ES-I3 (cell line): ENCODE results near the gene DTD1.

Experiments used
- H3K36me3 ChIP-seq: 2 replicates; pipeline ENCODE4 v1.6.1; 2013; ENCODE audit warnings: mild to moderate bottlenecking, low read length, control low read depth, moderate library complexity; ENCODE audit not compliant: insufficient read depth
- H3K4me1 ChIP-seq: 2 replicates; pipeline ENCODE4 v1.6.1; 2013; ENCODE audit warnings: mild to moderate bottlenecking, control low read depth, low read length; ENCODE audit not compliant: insufficient read depth
- H3K9ac ChIP-seq: 2 replicates; pipeline ENCODE4 v1.6.1; 2013; ENCODE audit warnings: low read depth, mild to moderate bottlenecking, low read length, moderate library complexity
- H3K9me3 ChIP-seq: 2 replicates; pipeline ENCODE4 v1.6.1; 2013; ENCODE audit warnings: mild to moderate bottlenecking, low read length, moderate library complexity; ENCODE audit not compliant: control insufficient read depth, insufficient read depth

The DTD1 gene

DNA sequence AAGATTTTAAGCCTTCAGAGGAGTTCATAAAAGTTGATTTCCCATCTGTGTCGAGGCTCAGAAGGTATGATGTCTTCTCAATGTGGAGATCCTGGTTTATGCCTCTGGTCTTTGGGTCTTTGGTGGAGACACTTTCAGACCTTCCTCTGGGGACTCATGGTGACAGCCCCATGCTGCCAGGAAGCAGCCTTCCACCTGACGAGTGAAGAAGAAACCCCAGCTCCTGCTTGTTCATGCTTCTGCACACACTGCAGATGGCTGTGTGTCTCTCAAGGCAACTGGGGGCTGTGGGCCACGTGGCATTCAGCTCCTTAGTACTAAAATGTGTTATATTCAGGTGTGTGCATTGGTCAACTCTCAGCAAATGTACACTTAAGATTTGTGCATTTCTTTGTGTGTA is 220.9 kb downstream of the DTD1 start:
- Histone ChIP-seq H3K9ac (no peak overlapping the region), H3K36me3 (no peaks in the 10 kb centered on the region), H3K9me3 (no peaks in the 10 kb centered on the region), H3K4me1 (no peaks in the 10 kb centered on the region)

DNA sequence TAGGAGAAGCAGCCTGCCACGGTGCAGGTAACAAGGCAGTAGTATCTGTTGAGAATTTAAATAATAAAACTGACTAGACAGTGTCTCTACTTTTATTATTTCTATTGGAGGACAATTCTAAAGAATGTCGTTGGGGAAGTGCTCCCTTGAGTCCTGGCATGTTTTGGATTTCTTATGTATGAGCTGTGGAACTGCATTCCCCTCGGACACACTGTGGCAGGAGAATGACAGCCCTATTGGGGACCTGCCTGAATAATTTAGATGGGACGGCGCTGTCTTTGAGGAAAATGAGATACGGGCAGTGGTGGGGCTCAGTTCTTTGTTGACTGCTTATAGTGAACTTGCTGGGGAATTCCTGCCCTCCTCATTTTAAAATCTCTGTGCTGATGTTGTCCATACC is 223.3 kb downstream of the DTD1 start:
- H3K4me1 ChIP-seq: no peaks in the 10 kb centered on the region
- no peak overlapping the region for H3K9ac ChIP-seq

DNA sequence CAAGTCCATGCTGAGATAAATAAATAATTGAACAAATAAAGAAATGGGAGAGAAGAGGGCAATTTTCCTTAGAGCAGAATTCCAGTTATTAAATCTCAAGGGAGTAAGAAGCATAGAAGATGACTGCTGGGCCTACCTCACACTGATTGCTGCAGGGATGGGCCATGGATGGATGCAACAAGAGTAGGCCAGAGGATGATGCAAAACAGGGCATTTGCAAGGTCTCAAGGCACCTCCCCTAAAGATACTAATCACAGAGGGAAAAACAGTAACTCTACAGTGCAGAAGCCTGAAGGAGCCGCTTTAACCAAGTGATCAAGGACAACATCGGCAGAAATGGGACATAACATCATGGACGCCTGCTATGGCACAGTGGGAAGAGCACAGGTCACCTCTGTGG is 224.1 kb downstream of the DTD1 start:
- H3K36me3 ChIP-seq: no peaks in the 10 kb centered on the region
- H3K9me3 ChIP-seq: no peaks in the 10 kb centered on the region
- H3K4me1 ChIP-seq: no peaks in the 10 kb centered on the region
- H3K9ac ChIP-seq: no peak overlapping the region

More for the DNA sequence above, 223.3 kb downstream of the DTD1 start:
- Histone ChIP-seq H3K9me3 (no peaks in the 10 kb centered on the region), H3K36me3 (no peaks in the 10 kb centered on the region)

DNA sequence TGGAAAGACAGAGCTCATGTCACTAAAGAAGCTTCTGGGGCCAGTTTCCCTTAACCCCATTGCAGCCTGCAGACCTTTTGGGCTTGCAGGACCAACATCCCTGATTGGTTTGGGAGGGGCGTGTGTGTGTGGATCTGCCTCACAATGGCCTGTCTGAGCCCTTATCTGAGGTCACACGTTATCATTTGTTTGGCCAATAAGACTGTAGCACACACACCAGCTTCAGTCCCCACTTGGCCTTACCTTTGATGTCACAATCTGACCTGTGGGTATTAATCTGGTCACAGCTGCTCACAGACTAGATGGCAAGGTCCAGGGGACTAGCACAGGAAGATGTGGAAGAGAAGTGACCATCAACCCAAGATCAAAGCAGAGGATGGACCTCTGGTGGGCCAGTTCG is 225.6 kb downstream of the DTD1 start, which contains the start of gene SCP2D1:
Gene SCP2D1 (plus strand): TSS at position 301 of the 400 bp plus-strand sequence. CDS start 33 bp downstream, at position 334.
- Histone ChIP-seq H3K9ac (no peak within 1 kb of the TSS), H3K4me1 (no peaks in the 10 kb centered on the region), H3K9me3 (no peaks in the 10 kb centered on the region), H3K36me3 (no peaks in the 10 kb centered on the region)

DNA sequence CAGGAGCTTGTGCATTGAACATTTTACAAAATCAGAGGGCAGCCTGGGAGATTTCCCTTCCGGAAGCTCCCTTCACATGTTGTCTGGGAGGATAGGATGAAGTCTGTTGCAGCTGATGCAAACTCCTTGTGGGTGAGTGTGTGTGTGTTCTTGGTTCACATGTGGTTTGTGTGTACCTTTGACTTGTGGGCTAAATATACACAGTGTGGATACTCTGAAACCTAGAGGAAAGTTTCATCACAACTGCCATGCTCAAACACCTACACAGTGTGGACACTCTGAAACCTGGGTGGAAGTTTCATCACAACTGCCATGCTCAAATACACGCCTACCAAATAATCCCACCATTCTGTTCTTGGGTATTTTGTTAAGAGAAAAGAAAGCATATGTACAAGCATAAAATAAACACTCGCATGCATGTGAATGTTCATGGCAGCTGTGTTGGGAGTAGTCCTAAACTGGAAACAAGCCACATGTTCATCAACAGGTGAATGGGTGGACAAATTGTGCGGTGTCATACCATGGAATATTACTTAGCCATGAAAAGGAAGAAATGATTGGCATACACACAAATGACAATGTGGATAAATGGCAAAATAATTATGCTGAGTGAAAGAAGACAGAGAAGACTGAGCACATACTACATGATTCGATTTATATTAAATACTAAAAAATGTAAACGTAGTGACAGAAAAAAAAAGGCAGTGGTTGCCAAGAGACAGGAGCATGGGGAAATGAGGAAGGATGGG is 227.5 kb downstream of the DTD1 start:
- Histone ChIP-seq H3K9ac (no peak overlapping the region), H3K36me3 (no peaks in the 10 kb centered on the region), H3K9me3 (no peaks in the 10 kb centered on the region), H3K4me1 (no peaks in the 10 kb centered on the region)
